HG02623 (cell line): ENCODE data around the gene OTOP3.
"Not testable (repeated sequence)": the region's sequence is repeated elsewhere in the genome, so short reads cannot be mapped to it uniquely, and the experiment has no call there.

Experiments used
- ATAC-seq: cut with Tn5 transposase; IDR thresholded peaks from one replicate; pipeline ENCODE4 v1.9.1; 2021; ENCODE audit warnings: moderate library complexity; ENCODE audit not compliant: unreplicated experiment

The OTOP3 gene

DNA sequence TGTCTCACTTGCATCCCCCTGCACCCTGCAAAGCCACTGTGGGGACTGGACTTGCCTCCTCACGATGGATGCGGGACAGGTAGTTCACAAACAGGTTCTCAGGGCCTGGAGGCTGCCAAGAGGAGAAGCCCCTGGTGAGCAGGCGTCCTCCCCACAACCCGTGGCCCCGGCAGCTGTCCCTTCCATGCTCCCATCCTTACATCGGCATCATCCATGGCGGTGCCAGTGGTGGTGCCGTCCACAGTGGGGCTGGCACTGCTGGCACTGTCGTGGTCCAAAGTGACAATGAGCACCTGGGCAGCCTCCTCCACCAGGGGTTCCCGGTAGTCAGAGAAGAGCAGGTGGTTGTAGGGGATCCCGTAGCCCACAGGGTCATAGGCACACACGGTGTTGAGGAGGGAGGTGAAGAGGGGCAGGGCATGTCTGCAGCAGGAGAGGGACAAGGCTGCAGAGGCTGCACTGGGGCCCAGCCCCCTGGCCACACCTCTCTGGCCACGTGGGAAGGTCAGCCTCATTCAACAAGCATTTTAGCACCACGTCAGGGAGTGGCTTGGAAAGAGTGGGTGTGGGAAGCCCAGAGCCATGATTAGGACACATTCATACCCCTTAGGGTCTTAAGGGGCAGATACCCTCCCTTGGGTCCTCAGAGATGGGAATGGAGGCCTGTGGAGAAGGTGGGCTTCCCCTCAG, 24.3 kb downstream of the OTOP3 start:
- ATAC-seq, result no peak

DNA sequence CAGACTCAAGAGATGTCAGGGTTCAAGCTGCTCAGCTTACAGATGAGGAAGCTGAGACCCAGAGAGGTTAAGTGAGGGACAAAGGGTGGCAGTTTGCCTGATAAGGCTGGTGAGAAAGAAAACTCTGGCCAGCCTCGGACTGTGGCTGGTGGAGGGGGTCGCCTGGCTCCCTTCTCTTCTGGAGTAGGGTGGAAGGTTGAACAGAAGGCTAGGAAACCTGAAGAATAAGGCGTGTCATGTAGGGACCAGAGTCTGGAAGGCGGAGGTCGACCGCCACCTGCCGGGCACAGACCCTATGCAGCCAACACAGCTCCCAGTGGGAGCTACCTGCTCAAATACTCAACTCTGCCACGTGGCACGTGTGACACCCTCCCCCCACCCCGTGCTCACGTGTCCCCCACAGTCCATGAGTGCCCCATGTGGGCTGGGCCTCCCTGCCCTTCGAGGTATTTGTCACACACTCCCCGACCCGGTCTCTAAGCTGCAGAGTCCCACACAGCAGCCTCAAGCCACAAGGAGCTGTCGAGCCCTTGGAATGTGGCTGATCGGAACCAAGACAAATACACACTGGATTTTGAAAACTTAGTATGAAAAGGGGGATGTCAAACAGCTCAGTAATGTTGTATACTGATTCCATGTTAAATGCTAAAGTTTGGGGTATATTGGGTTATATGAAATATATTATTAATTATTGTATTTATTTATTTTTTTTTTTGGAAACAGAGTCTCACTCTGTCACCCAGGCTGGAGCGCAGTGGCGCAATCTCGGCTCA, 25.1 kb downstream of the OTOP3 start:
- no peak for ATAC-seq

DNA sequence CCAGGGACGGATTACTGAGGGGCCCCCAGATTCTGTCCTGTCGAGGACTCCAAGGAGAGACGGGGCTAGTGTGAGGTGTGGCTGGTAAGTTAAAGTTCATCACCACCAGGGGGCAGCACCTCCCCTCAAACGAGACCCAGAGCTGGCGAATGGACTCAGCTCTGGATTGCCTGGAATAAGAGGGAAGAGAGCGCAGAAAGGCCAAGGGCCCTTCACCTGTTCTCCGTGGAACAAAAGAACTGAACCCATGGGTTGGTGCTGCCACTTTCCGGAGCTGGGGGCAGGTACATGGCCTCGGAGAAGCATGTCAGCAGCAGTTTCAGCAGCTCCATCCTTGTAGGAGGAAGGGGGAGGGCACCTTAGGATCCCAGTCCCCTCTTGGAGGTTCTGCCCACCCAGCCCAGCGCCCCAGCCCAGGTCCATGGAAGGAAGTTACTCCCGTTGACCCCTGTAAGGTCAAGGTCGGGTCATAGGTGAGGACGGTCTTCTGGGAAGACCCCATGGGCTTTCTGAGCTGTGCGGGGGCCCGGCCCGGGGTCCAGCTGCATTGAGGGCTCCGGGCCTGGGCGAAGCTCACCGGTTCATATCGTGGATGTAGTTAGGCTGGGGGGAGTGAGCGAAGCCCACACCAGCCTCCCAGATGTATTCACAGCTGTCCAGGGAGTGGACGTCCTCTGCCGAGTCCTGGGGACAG, 26.1 kb downstream of the OTOP3 start:
- ATAC-seq, result no peak

DNA sequence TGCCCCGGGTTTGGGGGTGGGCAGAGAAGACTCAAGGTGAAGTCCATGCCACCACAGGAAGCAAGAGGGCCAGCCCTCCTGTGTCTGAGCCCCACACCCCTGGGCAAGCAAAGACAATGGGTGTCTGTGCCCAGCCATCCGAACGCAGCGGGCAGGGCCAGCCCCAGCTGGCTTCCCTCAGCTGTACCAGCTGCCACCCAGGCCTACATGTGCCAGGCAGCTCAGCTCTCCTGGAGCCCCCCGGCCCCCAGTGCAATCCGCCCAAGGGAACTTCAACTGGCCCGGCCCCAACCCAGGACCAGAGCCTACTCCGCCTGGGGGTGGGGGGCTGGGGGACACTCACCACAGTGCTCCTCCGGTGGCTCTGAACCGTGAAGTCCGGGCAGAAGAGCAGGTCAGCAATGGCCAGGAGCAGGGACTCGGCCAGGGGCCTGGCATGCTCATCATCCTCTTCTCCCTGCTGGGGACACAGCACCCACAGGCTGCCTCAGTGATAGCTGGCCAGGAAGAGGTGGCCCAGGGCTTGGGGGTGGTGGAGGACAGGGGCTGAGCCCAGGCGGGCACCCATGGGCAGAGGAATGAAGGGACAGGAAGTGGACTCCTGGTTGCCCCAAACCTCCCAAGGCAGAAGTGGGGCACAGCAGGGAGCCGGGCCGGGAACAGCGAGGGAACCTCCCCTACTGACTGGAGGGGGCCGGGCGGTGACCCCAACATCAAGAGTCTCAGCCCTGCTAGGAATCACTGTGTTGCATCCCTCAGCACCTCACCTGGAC, 27.1 kb downstream of the OTOP3 start:
- no peak for ATAC-seq

DNA sequence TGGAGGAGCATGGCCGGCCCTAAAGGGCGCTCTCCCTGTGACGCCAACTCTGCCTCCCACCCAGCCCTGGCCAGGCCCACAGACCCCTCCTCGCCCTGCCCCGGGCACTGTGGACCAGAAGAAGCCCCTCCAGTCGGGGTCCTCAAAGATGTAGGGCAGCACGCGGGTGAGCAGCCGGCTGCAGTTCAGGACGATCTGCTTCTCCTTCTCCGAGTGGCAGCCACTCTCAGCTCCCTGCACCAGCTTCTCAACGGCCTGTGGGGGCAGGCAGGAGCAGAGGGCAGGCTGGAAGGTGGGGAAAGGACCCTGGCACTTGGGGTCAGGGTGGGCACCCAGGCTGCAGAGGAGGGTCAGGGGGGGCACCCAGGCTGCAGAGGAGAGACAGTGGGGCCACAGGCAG, 28.0 kb downstream of the OTOP3 start:
- no peak for ATAC-seq

DNA sequence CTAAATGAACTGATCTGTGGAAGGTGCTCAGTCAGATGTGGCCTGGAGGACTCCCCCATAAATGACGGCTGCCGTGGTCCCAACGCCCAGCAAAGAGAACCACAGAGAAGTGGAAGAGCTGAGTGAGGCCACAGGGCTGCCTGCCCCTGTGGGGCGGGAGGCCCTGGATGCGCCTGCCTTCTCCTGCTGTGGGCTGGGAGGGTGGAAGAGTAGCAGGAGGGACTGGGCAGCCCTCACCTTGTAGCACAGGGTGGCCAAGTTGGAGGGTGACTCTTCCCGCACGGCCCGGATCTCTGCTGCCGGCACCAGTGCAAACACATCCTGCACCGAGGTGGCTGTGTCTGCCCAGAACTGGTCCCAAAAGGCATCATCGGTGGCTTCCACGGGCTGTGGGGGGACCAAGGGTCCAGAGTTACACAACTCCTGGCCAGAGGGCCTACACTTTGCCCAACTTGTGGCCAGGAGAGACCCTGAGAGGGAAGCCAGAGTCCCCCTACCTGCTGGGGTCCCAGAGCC, 28.6 kb downstream of the OTOP3 start:
- ATAC-seq, result no peak

DNA sequence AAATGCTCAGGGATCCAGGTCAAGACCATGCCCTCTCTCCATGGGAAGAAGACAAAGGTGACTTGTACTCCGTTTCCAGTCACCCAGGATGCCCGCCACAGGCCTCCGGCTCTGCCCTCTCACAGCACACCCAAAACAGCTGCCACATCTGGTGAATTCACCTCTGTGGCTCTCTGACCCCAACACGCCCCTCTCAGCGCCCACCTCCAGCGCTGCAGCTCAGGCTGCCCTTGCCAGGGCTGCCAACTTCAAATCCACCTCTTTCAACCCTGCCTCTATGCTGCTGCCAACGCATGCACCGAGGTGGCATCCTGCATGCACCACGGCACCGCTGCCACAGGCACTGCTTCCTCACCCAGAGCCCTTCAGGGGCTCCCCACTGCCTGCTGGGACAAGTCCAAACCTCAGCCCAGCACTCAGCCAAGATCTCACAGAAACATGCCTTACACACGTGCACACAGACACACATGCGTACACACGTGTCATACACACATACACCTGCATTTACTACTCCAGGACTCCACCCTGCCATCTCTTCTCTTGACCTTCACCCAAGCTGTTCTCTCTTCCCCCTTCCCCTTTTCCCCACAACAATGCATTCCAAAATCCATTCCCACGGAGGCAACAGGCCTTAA, 29.4 kb downstream of the OTOP3 start:
- ATAC-seq, result no peak

DNA sequence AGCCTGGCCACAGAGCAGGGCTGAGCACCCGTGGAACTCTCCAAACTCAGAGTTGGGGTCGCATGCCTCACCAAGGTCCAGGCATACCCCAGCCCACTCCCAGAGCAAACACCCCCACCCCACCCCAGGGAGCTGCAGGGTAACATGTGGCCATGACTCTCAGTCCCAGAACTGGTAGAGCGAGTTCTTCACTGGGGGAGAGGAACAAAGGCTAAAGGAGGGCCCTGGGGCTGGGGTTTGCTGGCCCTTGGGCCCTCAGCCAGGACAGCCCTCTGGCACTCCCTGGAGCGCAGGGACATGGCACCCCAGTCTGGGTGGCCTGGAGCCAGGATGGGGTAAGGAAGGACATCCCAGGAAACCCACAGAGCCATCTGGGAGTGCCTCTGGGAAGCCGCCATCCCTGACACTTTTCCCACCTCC, 32.7 kb downstream of the OTOP3 start:
- no peak for ATAC-seq

DNA sequence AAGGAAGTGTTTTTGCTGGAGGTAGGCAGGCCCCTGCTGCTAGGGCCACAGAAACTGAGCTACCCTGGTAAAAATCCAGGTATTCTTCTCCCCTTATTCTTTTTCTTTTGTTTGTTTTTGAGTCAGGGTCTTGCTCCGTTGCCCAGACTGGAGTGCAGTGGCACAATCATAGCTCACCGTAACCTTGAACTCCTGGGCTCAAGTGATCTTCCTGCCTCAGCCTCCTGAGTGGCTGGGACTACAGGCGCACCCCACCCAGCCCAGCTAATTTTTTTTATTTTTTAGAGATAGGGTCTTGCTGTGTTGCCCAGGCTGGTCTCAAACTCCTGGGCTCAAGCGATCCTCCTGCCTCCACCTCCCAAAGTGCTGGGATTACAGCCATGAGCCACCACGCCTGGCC, 33.8 kb downstream of the OTOP3 start:
- not testable (repeated sequence) for ATAC-seq

DNA sequence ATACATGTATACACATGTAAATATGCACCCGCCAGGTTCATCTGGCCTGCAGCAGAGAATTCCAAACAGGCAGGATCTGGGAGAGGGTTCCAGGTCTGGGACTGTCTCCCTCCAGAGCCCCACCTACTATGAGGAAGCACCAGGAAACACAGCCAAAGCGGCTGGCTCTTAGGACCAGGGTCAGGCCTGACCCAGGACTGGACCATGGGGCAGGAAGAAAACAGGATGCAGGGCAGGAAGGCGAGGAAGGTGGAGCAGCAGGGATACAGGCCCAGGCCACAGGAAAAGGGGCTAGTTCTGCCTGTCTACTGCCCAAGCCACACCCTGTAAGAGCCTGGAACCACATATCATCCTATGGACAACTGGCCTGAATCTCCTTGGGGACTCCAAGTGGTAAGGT, 34.7 kb downstream of the OTOP3 start:
- ATAC-seq, result no peak

DNA sequence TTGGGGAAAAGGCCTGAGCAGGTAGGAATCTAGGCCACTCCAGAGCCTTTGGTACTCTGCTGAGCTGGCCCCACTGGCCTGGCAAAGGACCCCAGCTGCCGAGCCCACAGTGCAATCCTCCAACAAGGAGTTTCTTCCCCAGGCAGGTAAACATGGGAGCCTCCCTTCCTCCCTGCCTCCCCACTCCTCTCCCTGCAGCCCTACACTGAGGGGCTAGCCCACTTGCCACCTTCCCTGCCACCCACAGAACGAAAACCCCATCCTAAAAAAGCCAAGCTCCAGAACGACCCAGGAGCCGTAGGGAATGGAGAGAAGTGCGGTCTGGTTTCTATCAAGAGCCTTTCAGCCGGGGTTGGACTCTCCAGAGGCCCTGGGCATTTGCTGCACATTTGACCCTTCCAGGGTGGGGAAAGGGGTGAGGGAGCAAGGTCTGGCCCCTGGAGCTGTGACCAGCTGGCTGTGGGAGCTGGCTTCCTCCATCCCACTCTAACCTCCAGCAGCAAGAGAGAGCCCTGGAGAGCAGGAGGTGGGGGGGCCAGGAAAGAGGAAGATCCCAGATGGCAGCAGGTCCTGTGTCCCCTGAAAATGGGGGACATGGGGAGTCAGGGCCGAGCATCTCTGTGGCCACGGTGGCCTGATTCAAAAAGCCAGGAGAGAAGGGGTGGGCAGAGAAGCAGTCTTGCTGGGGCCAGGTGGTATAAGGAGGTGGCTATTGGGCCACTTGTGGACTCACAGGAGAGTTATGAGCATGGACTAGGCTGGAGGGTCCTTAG, 35.6 kb downstream of the OTOP3 start:
- ATAC-seq, result no peak

DNA sequence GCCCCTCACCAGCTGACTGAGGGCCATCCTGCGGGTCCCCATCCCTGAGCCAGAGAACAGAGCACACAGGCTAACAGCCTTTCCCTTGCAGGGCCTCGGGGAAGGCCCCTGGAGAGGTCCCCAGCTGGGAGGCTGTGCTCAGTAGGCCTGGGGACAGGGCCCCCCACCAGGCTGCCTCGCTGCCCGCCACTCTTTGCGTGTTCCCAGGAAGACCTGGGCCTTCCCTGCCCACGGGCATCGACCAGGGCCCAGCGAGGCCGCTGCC, 36.1 kb downstream of the OTOP3 start:
- no peak for ATAC-seq

DNA sequence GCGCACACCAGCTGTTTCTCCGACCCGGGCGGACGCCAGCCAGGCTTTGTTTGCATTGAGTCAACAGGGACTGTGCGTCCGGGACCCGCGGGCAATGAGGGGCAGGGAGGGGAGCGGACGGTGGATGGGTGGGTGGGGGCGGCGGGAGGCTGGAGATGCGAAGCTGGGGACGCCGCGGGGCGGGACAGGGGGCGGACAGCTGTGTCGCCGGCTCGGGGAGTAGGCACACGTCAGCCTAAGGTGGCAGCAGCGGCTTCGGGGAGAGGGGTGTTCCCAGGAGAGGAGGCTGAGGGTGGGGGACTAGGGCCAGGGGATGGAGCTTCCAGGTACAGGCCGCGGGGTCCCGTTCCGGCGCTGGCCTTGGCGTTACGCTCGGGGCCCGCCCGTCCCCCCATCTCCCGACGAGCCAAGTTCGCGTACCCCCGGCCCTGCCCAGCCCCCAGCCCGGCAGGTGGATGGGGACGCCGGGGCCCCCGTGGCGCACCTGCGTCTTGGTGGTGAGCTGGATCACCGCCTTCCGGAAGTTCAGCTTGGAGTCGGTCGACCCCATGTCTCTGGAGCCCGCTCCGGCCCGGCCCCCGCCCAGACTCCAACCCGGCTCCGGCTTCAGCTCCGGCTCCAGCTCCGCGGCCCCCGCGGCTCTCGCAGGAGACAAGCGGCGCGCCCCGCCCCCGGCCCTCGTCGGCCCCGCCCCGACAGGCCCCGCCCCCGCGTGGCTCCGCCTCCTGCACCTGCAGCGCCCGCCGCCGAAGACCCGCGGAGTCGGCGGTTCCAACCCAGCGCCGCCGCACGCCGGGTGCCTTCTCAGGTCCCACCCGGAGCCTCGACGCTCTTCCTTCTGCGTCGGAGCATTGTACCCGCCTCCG, 36.6 kb downstream of the OTOP3 start, which contains the start of gene HID1:
Gene HID1, minus strand, starts transcription at position 653 of the 866 bp plus-strand sequence. Its CDS starts 103 bp downstream, at position 550.
- no peak for ATAC-seq

DNA sequence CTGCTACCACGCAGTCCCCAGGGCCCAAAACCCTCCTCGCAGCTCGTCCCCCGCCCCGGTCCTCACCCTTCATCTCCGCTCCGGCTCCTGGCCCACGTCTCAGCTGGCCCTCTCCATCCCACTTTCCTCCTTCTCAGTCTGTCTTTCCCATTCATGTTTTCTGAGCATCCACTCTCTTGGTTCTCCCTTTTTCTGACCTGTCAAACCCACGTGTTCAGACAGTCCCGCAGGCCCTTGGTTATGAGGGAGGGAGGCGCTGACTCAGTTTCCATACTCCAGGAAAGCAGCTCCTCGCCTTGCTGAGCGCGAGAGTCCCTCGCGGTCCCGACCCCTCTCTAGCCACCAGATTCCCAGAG, 37.3 kb downstream of the OTOP3 start:
- ATAC-seq, result no peak

DNA sequence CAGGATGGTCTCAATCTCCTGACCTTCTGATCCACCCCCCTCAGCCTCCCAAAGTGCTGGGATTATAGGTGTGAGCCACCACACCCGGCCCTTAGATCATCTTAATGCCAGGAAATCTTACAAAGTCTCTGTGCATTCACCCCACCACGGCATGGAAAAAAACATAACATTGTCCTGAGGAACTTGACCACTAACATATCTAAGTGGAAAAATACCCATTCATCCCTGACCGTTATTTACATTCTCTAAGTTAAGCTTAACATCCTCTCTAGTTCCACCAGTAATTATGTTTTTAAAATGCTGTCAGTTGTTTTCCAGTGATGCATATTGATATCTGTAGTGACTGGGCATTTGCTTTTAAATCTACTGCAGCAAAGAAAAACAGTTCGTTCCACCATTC, 40.2 kb downstream of the OTOP3 start:
- no peak for ATAC-seq

DNA sequence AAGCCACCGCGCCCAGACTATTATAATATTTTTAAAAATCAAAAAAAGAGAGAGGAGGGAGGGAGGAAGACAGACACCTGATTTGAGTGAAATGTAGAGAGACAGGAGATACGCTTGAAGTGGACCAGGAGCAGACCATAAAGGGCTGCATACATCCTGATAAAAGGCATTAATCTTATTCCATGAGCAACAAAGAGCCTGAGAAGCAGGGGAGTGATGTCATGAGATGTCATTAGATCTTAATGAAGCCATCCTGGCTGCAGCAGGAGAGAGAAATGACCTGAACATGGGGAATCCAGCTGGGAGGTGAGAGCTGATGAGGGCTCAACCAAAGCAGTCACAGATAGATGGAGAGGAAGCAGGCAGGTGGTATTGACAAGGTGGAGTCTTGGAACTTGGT, 42.1 kb downstream of the OTOP3 start:
- no peak for ATAC-seq

DNA sequence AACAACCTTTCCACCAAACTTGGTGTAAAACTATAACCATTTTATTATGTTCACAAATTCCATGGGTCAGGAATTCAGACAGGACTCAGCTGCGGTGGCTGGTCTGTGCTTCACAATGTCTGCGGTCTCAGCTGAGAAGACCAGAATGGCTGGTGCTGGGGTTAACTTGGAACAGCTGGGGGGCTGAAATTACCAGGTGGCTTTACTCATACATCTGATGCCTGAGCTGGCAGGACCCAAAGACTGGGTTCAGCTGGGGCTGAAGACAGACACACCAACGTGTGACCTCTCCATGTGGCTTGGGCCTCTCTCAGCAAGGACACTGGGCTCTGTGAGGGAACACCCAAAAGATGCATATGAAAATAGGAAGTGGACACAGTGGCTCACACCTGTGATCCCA, 42.5 kb downstream of the OTOP3 start:
- no peak for ATAC-seq

DNA sequence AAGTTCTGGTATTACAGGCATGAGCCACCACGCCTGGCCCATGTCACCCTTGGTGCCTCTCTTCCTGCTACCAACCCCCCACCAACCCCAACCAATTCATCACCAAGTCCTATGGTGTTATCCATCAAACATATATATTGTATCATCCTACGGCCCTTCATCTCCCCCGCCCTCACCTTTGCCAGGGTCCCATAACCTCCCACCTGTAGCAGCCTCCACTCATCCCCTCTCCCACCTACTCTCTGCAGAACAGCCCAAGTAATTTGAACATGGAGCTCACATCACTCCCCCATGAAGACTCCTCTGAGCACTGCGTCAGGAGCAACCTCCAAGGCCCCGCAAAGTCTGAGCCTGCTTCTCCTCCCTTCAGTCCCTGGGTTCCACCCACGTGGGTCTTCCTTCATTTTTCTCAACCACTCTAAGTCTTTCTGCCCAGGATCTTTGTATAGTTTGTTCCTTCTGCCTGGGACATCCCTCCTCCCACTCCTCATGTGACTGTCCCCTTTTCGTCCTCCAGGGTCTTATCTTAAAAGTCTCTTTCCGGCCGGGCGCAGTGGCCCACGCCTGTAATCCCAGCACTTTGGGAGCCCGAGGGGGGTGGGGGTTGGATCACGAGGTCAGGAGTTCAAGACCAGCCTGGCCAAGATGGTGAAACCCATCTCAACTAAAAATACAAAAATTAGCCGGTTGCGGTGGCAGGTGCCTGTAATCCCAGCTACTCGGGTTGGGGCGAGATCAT, 43.9 kb downstream of the OTOP3 start:
- ATAC-seq, result no peak
